T-cell (primary cell): ENCODE data around the gene IQCH. TPM values are rescaled to one million over a fixed set of nuclear protein-coding genes. Genes with fewer than 3 reads are reported as not detected.
A peak's percentile ranks its signal among the peaks of the same experiment; 100 is the strongest.
"Not testable (repeated sequence)": the region's sequence is repeated elsewhere in the genome, so short reads cannot be mapped to it uniquely, and the experiment has no call there.

Experiments
- ATAC-seq, 4 experiments: fragments of 200-7000 bp in 3 of 4; fragments of 150-1000 bp in 1 of 4; cut with Tn5 transposase; replicated peaks in 1 of 4; 1 replicate in 3 of 4; 2 replicates in 1 of 4; pipeline ENCODE4 v1.10.0; 2021; ENCODE audit warnings: moderate library complexity in 3 of 4, mild to moderate bottlenecking in 2 of 4, moderate number of reproducible peaks in 1 of 4
- CTCF ChIA-PET, 2 donors: fragments of 300-600 bp; sonication (Branson Sonifier 250); formaldehyde crosslinking; loops; one replicate each; lab custom pipeline; 2022; ENCODE audit warnings: antibody characterized with exemption in 2 of 2; lab: Charles Lee
- POLR2A ChIA-PET, 2 donors: fragments of 300-600 bp; sonication (Branson Sonifier 250); formaldehyde crosslinking; loops; one replicate each; lab custom pipeline; 2022; ENCODE audit warnings: antibody characterized with exemption in 2 of 2; lab: Charles Lee
- DNase-seq, 35 experiments: peaks; one replicate each; pipeline versions ENCODE4 v3.0.0 to v3.0.0-alpha.2; 2013 to 2023
- H3K27ac ChIP-seq: one replicate; pipeline ENCODE4 v1.5.1; 2013; ENCODE audit warnings: low read length
- H3K27me3 ChIP-seq, 2 experiments: replicated peaks in 1 of 2; 1 replicate in 1 of 2; 2 replicates in 1 of 2; pipeline versions ENCODE4 v1.6.1 to v1.7.0; 2013; ENCODE audit warnings: low read length in 1 of 2, mixed read lengths in 1 of 2; ENCODE audit not compliant: control insufficient read depth in 2 of 2, insufficient read depth in 2 of 2; ENCODE audit errors: extremely low read depth in 1 of 2
- H3K36me3 ChIP-seq, 2 donors: 1 replicate in 1 of 2; 2 replicates in 1 of 2; pipeline versions ENCODE4 v1.6.1 to v1.7.0; 2013; ENCODE audit warnings: low read length in 1 of 2; ENCODE audit not compliant: control insufficient read depth in 2 of 2, insufficient read depth in 1 of 2; ENCODE audit errors: extremely low read depth in 1 of 2
- H3K4me1 ChIP-seq, 2 experiments: 1 replicate in 1 of 2; 2 replicates in 1 of 2; pipeline versions ENCODE4 v1.6.1 to v1.7.0; 2013; ENCODE audit warnings: low read length in 2 of 2, mixed read lengths in 1 of 2; ENCODE audit not compliant: insufficient read depth in 2 of 2, control insufficient read depth in 1 of 2; ENCODE audit errors: extremely low read depth in 1 of 2
- H3K4me3 ChIP-seq, 2 donors: 1 replicate in 1 of 2; 2 replicates in 1 of 2; pipeline versions ENCODE4 v1.5.1 to v1.7.0; 2013; ENCODE audit warnings: mild to moderate bottlenecking in 2 of 2, low read length in 1 of 2, moderate library complexity in 1 of 2; ENCODE audit not compliant: control insufficient read depth in 1 of 2; ENCODE audit errors: extremely low read depth in 1 of 2
- H3K9me3 ChIP-seq: 2 replicates; pipeline ENCODE4 v1.7.0; 2013
- H3K27ac Mint-ChIP-seq, 2 donors: one replicate each; pipeline ENCODE4 v1.8.0; 2020 to 2021; ENCODE audit warnings: mild to moderate bottlenecking in 2 of 2, mixed read lengths in 2 of 2
- H3K27me3 Mint-ChIP-seq, 2 donors: one replicate each; pipeline ENCODE4 v1.8.0; 2021 to 2022; ENCODE audit warnings: mixed read lengths in 2 of 2
- H3K36me3 Mint-ChIP-seq: one replicate; pipeline ENCODE4 v1.8.0; 2021; ENCODE audit warnings: mixed read lengths
- H3K4me1 Mint-ChIP-seq, 3 donors: one replicate each; pipeline ENCODE4 v1.8.0; 2020 to 2022; ENCODE audit warnings: mixed read lengths in 3 of 3, mild to moderate bottlenecking in 1 of 3
- H3K4me3 Mint-ChIP-seq, 3 donors: one replicate each; pipeline ENCODE4 v1.8.0; 2020 to 2022; ENCODE audit warnings: mild to moderate bottlenecking in 3 of 3, mixed read lengths in 3 of 3, moderate library complexity in 3 of 3
- H3K9me3 Mint-ChIP-seq, 3 donors: one replicate each; pipeline ENCODE4 v1.8.0; 2020 to 2022; ENCODE audit warnings: mixed read lengths in 3 of 3
- WGBS: methylation state at CpG from one replicate; pipeline ENCODE4 v1.1.5; 2013; ENCODE audit warnings: missing lambda C conversion rate; ENCODE audit not compliant: insufficient coverage; 5-methylcytosine and 5-hydroxymethylcytosine counted together
- total RNA-seq, 35 experiments: library from RNA in 6 of 35; stranded (reverse) in 6 of 35; fragments of 120-200 nt in 1 of 35; gene quantifications; one replicate each; pipeline versions ENCODE4 v1.2.1 to v1.2.4 and lab custom pipeline; 2013 to 2026

IQCH gene
- total RNA-seq, 5 donors from 2014 or later (not counting 1 experiment from before 2014, with no cell fraction given) = 0.43 to 2.6 (median 1.3) TPM

GRCh38 chr15:67253101-67253500 lies 1.5 kb upstream of the IQCH start:
- Histone ChIP-seq H3K4me3 (no peak overlapping the region), H3K36me3 (peaks cover 0 to 4% of the 10 kb centered on the region in 2 donors), H3K9me3 (no peaks in the 10 kb centered on the region), H3K4me1 (peaks cover 6 to 17% of the 10 kb centered on the region in 2 experiments), H3K27ac (no peak overlapping the region), H3K27me3 (no peaks in the 10 kb centered on the region)
- Mint-ChIP-seq H3K4me1 (peaks cover 50 to 51% (median 50%) of the 10 kb centered on the region in 3 donors), H3K9me3 (no peaks in the 10 kb centered on the region), H3K36me3 (peaks cover 6% of the 10 kb centered on the region), H3K27ac (peak overlapping the region; percentile 28 to 92), H3K4me3 (peak overlapping the region; percentile 82 to 99 (median 98)), H3K27me3 (no peaks in the 10 kb centered on the region)
- ChIA-PET CTCF (no interaction called here), POLR2A (interaction anchor here in 1 of 2 donors (0.6 kb wide), 1 partner anchor 297 kb away, joined by 3 read pairs; no protein-coding TSS in a partner anchor)
- WGBS = 84% methylated on average over 2 of the region's 12 CpGs
- DNase-seq (no peak), ATAC-seq (no peak)

- H3K36me3 ChIP-seq = peaks cover 0 to 4% of the 10 kb centered on the region in 2 donors
- no peaks in the 10 kb centered on the region for H3K9me3 ChIP-seq
- peak overlapping the region; percentile 92 to 95 for H3K27ac Mint-ChIP-seq
- ChIA-PET POLR2A (interaction anchor here in 1 of 2 donors (0.6 kb wide), 1 partner anchor 296 kb away, joined by 3 read pairs; no protein-coding TSS in a partner anchor), CTCF (interaction anchor here in 1 of 2 donors (4.2 kb wide), 1 partner anchor 14 kb away, joined by 14 read pairs; no protein-coding TSS in a partner anchor)
- H3K36me3 Mint-ChIP-seq = peaks cover 3% of the 10 kb centered on the region
- H3K4me3 ChIP-seq = peak overlapping the region; percentile 86 to 99
- H3K9me3 Mint-ChIP-seq = no peaks in the 10 kb centered on the region
- no peak for ATAC-seq
- H3K27ac ChIP-seq = peak overlapping the region; percentile 81
- no peaks in the 10 kb centered on the region for H3K27me3 Mint-ChIP-seq
- H3K4me3 Mint-ChIP-seq = peak overlapping the region; percentile 82 to 99 (median 98)
- DNase-seq = peak in 1 of 35 experiments; percentile 3
- H3K4me1 ChIP-seq = peaks cover 6 to 17% of the 10 kb centered on the region in 2 experiments
- H3K4me1 Mint-ChIP-seq = peaks cover 45 to 50% (median 47%) of the 10 kb centered on the region in 3 donors
- H3K27me3 ChIP-seq = no peaks in the 10 kb centered on the region
- WGBS = 31% methylated on average over 7 of the region's 15 CpGs
These were observed 893 bp upstream of the IQCH start for GRCh38 chr15:67253549-67254237.

- Histone ChIP-seq H3K4me1 (peaks cover 6 to 17% of the 10 kb centered on the region in 2 experiments), H3K36me3 (no peaks in the 10 kb centered on the region), H3K9me3 (no peaks in the 10 kb centered on the region), H3K27ac (no peak overlapping the region), H3K4me3 (no peak overlapping the region), H3K27me3 (no peaks in the 10 kb centered on the region)
- Mint-ChIP-seq H3K27ac (peak overlapping the region; percentile 43 to 50), H3K4me3 (peak overlapping the region; percentile 55 to 98 (median 82)), H3K36me3 (no peaks in the 10 kb centered on the region), H3K4me1 (peaks cover 32 to 38% (median 36%) of the 10 kb centered on the region in 3 donors), H3K9me3 (no peaks in the 10 kb centered on the region), H3K27me3 (no peaks in the 10 kb centered on the region)
- POLR2A ChIA-PET = interaction anchor here in 1 of 2 donors (0.5 kb wide), 1 partner anchor 55 kb away, joined by 7 read pairs; no protein-coding TSS in a partner anchor
- CTCF ChIA-PET = interaction anchor here in 1 of 2 donors (4.2 kb wide), 1 partner anchor 16 kb away, joined by 14 read pairs; no protein-coding TSS in a partner anchor
- ATAC-seq (no peak), DNase-seq (no peak)
- WGBS = 80% methylated on average over 1 of the region's 3 CpGs
These were observed 1.5 kb downstream of the IQCH start for GRCh38 chr15:67256051-67256450.

GRCh38 chr15:67258412-67258811 lies 3.8 kb downstream of the IQCH start:
- POLR2A ChIA-PET = not testable (repeated sequence)

GRCh38 chr15:67259379-67259778 lies 4.8 kb downstream of the IQCH start:
- Histone ChIP-seq H3K4me1 (peaks cover 0 to 3% of the 10 kb centered on the region in 2 experiments), H3K36me3 (no peaks in the 10 kb centered on the region), H3K9me3 (no peaks in the 10 kb centered on the region), H3K27me3 (no peaks in the 10 kb centered on the region), H3K4me3 (no peak overlapping the region), H3K27ac (no peak overlapping the region)
- no peaks in the 10 kb centered on the region for H3K36me3 Mint-ChIP-seq
- H3K27me3 Mint-ChIP-seq = no peaks in the 10 kb centered on the region
- ChIA-PET CTCF (no interaction called here), POLR2A (no interaction called here)
- H3K9me3 Mint-ChIP-seq = no peaks in the 10 kb centered on the region
- H3K4me1 Mint-ChIP-seq = peaks cover 10 to 12% (median 11%) of the 10 kb centered on the region in 3 donors
- no peak for ATAC-seq
- no peak for DNase-seq
- no peak overlapping the region for H3K4me3 Mint-ChIP-seq
- H3K27ac Mint-ChIP-seq = no peak overlapping the region

More at GRCh38 chr15:67258412-67258811, 3.8 kb downstream of the IQCH start:
- DNase-seq, H3K27ac ChIP-seq, CTCF ChIA-PET, H3K9me3 Mint-ChIP-seq, H3K36me3 Mint-ChIP-seq, H3K27me3 ChIP-seq, H3K4me3 ChIP-seq, H3K4me3 Mint-ChIP-seq, ATAC-seq, H3K27ac Mint-ChIP-seq, H3K9me3 ChIP-seq, H3K36me3 ChIP-seq, H3K27me3 Mint-ChIP-seq: not testable (repeated sequence)
- 100% methylated on average over 2 of the region's 3 CpGs for WGBS
- peaks cover 2 to 11% of the 10 kb centered on the region in 2 experiments for H3K4me1 ChIP-seq
- peaks cover 12 to 17% (median 17%) of the 10 kb centered on the region in 3 donors for H3K4me1 Mint-ChIP-seq

- no peaks in the 10 kb centered on the region for H3K27me3 Mint-ChIP-seq
- no peak overlapping the region for H3K27ac ChIP-seq
- ATAC-seq (no peak), DNase-seq (no peak)
- H3K9me3 ChIP-seq = no peaks in the 10 kb centered on the region
- no peak overlapping the region for H3K4me3 Mint-ChIP-seq
- no peaks in the 10 kb centered on the region for H3K27me3 ChIP-seq
- H3K4me1 Mint-ChIP-seq = peaks cover 9% of the 10 kb centered on the region in 3 donors
- ChIA-PET CTCF (no interaction called here), POLR2A (no interaction called here)
- no peak overlapping the region for H3K27ac Mint-ChIP-seq
- H3K9me3 Mint-ChIP-seq = no peaks in the 10 kb centered on the region
- no peaks in the 10 kb centered on the region for H3K36me3 ChIP-seq
- no peak overlapping the region for H3K4me3 ChIP-seq
- H3K36me3 Mint-ChIP-seq = no peaks in the 10 kb centered on the region
- peaks cover 0 to 3% of the 10 kb centered on the region in 2 experiments for H3K4me1 ChIP-seq
These were observed 5.2 kb downstream of the IQCH start for GRCh38 chr15:67259806-67260205.
